A673 (cell line): ENCODE data around the gene ATP5MK.

ENCODE experiments used
- EZH2 ChIP-seq: fragments of 200-600 bp; sonication (generic); IDR thresholded peaks from 2 replicates; pipeline ENCODE4 v1.6.1; 2017; ENCODE audit warnings: borderline replicate concordance, low read depth, mild to moderate bottlenecking, mixed read lengths, antibody characterized with exemption, low read length; ENCODE audit not compliant: poor library complexity, severe bottlenecking
- TF ChIP-seq, protein P1 (sequence below): fragments of 300-800, 200-600 bp; sonication (generic); conservative IDR thresholded peaks from 2 replicates; pipeline ENCODE4 v1.5.1; 2017; ENCODE audit warnings: low read depth, mild to moderate bottlenecking, antibody characterized with exemption, low read length, moderate library complexity, mixed read lengths

- TF ChIP-seq, protein P1, sequence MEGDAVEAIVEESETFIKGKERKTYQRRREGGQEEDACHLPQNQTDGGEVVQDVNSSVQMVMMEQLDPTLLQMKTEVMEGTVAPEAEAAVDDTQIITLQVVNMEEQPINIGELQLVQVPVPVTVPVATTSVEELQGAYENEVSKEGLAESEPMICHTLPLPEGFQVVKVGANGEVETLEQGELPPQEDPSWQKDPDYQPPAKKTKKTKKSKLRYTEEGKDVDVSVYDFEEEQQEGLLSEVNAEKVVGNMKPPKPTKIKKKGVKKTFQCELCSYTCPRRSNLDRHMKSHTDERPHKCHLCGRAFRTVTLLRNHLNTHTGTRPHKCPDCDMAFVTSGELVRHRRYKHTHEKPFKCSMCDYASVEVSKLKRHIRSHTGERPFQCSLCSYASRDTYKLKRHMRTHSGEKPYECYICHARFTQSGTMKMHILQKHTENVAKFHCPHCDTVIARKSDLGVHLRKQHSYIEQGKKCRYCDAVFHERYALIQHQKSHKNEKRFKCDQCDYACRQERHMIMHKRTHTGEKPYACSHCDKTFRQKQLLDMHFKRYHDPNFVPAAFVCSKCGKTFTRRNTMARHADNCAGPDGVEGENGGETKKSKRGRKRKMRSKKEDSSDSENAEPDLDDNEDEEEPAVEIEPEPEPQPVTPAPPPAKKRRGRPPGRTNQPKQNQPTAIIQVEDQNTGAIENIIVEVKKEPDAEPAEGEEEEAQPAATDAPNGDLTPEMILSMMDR = no peak
- no peak for TF ChIP-seq EZH2
These were observed 45.6 kb downstream of the ATP5MK start, which contains the start of gene PCGF6 for GRCh38 chr10:103350517-103351260.
